ENCODE measurements around the gene OTUD1.
"Not testable (repeated sequence)": the region's sequence is repeated elsewhere in the genome, so short reads cannot be mapped to it uniquely, and the experiment has no call there.

The OTUD1 gene, protein sequence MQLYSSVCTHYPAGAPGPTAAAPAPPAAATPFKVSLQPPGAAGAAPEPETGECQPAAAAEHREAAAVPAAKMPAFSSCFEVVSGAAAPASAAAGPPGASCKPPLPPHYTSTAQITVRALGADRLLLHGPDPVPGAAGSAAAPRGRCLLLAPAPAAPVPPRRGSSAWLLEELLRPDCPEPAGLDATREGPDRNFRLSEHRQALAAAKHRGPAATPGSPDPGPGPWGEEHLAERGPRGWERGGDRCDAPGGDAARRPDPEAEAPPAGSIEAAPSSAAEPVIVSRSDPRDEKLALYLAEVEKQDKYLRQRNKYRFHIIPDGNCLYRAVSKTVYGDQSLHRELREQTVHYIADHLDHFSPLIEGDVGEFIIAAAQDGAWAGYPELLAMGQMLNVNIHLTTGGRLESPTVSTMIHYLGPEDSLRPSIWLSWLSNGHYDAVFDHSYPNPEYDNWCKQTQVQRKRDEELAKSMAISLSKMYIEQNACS

DNA sequence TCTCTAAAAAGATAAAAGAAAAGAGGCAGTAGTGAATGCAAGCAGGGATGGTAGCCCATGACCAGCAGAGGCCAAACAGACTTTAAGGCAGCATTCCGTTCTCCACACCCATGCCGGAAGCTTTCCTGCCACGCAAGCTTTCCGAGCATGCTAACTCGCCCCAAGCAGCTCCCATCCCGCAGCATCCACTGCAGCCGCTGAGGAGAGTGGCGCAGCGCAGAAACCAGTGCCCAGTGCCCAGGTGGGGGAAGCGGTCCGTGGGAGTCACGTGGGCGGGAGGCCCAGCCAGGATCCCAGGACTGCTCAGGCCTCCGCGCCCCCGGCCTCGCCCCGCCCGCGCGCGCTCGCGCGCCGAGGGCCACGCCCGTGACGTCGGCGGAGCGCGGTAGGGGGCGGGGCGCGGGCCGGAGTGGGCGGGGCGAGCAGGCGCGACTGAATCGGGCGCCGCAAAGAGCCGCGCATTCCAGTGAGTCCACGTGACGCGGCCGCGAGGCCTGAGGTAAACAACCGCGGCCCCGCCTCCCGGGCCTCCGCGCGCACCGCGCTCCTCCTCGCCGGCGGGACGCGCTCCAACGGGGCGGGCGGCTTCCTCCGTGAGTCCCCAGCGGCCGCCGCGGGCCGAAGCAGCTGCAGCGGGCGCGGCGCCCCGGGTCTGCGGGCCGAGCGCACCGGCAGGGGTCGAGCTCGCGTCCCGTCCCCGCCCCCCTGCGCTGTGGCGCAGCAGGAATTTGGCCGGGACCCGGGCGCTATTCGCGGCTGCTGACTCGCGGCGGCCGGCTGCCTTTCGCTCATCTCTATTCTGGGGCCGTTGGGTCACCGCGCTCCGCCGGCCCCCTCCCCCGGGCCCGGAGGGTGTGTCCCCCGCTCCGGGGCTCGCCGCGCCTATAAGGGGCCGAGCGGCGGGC is at the start of gene OTUD1:
Gene OTUD1, plus strand, starts transcription at position 529 of the 905 bp plus-strand sequence. CDS start 383 bp downstream, outside the sequence.
- H3K27ac ChIP-seq: peak within 1 kb of the TSS; percentile 44; the same call in 1 of the 2 replicates

GRCh38 chr10:23390408-23390807 is 48.5 kb upstream of the OTUD1 start:
- H3K4me3 ChIP-seq (ENCODE audit: low read depth, low read length); DNase-seq; H3K36me3 ChIP-seq; H3K27me3 ChIP-seq (ENCODE audit: insufficient read depth, low read depth, severe bottlenecking); H3K9me3 ChIP-seq (ENCODE audit: severe bottlenecking); H3K27ac ChIP-seq: not testable (repeated sequence)

More for the DNA sequence above, at the start of gene OTUD1:
- H3K36me3 ChIP-seq: no peaks in the 10 kb centered on the region
- H3K9me3 ChIP-seq (ENCODE audit: severe bottlenecking): no peaks in the 10 kb centered on the region
- H3K27me3 ChIP-seq (ENCODE audit: insufficient read depth, low read depth, severe bottlenecking): no peaks in the 10 kb centered on the region
- TF ChIP-seq, protein P1, sequence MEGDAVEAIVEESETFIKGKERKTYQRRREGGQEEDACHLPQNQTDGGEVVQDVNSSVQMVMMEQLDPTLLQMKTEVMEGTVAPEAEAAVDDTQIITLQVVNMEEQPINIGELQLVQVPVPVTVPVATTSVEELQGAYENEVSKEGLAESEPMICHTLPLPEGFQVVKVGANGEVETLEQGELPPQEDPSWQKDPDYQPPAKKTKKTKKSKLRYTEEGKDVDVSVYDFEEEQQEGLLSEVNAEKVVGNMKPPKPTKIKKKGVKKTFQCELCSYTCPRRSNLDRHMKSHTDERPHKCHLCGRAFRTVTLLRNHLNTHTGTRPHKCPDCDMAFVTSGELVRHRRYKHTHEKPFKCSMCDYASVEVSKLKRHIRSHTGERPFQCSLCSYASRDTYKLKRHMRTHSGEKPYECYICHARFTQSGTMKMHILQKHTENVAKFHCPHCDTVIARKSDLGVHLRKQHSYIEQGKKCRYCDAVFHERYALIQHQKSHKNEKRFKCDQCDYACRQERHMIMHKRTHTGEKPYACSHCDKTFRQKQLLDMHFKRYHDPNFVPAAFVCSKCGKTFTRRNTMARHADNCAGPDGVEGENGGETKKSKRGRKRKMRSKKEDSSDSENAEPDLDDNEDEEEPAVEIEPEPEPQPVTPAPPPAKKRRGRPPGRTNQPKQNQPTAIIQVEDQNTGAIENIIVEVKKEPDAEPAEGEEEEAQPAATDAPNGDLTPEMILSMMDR (IDR thresholded peaks at IDR 0.05; ENCODE audit: low read depth, low read length): no peak
- peak within 1 kb of the TSS; percentile 60 for H3K4me3 ChIP-seq (ENCODE audit: low read depth, low read length)
- DNase-seq: peak; percentile 78

DNA sequence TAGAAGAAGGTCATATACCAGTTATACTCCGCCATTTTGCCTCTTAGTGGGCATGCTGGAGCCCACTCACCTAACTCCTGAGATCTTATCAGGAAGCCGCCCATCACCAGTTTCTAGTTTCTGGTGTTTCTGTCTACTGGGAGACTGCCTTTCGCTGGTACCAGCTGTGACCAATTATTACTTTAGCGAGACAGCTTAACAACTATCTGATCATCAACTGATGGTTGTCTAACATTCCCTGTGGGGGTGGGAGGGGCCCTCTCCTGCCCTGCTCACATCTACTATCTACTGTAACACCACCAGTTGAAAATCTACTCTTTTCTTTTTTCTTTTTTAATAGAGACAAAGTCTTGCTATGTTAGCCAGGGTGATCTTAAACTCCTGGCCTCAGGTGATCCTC is 48.1 kb upstream of the OTUD1 start:
- Histone ChIP-seq H3K27me3 (ENCODE audit: insufficient read depth, low read depth, severe bottlenecking) (no peaks in the 10 kb centered on the region), H3K9me3 (ENCODE audit: severe bottlenecking) (no peaks in the 10 kb centered on the region), H3K4me3 (ENCODE audit: low read depth, low read length) (no peak overlapping the region), H3K36me3 (no peaks in the 10 kb centered on the region), H3K27ac (no peak overlapping the region)
- no peak for DNase-seq
- TF ChIP-seq, protein P1 (IDR thresholded peaks at IDR 0.05; ENCODE audit: low read depth, low read length): no peak

DNA sequence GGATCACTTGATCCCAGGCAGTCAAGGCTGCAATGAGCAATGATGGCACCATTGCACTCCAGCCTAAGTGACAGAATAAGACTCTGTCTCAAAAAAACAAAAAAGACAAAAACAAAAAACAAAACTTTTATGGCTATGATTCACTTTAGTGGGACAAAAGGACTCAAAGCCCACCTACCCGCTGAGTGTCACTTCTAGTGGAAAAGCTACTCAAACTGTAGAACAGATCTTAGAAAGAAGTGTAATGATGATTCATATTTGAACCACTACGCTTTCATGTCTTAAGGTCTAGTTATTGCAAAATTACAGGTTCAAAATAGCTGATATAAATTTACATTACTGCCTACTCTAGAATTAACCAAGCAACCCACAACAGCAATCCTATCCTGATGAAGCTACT is 47.1 kb upstream of the OTUD1 start:
- TF ChIP-seq, protein P1 (IDR thresholded peaks at IDR 0.05; ENCODE audit: low read depth, low read length): no peak
- H3K9me3 ChIP-seq (ENCODE audit: severe bottlenecking): no peaks in the 10 kb centered on the region
- H3K4me3 ChIP-seq (ENCODE audit: low read depth, low read length): no peak overlapping the region
- no peak for DNase-seq
- no peaks in the 10 kb centered on the region for H3K36me3 ChIP-seq
- no peak overlapping the region for H3K27ac ChIP-seq
- no peaks in the 10 kb centered on the region for H3K27me3 ChIP-seq (ENCODE audit: insufficient read depth, low read depth, severe bottlenecking)

GRCh38 chr10:23395017-23395416 is 43.9 kb upstream of the OTUD1 start:
- Histone ChIP-seq H3K9me3 (ENCODE audit: severe bottlenecking) (no peaks in the 10 kb centered on the region), H3K27me3 (ENCODE audit: insufficient read depth, low read depth, severe bottlenecking) (no peaks in the 10 kb centered on the region), H3K27ac (no peak overlapping the region), H3K36me3 (no peaks in the 10 kb centered on the region), H3K4me3 (ENCODE audit: low read depth, low read length) (no peak overlapping the region)
- TF ChIP-seq, protein P1 (IDR thresholded peaks at IDR 0.05; ENCODE audit: low read depth, low read length): no peak
- DNase-seq: no peak

- DNase-seq: no peak
- no peaks in the 10 kb centered on the region for H3K27me3 ChIP-seq (ENCODE audit: insufficient read depth, low read depth, severe bottlenecking)
- H3K4me3 ChIP-seq (ENCODE audit: low read depth, low read length): no peak overlapping the region
- H3K9me3 ChIP-seq (ENCODE audit: severe bottlenecking): no peaks in the 10 kb centered on the region
- no peaks in the 10 kb centered on the region for H3K36me3 ChIP-seq
- H3K27ac ChIP-seq: no peak overlapping the region
- TF ChIP-seq, protein P1 (IDR thresholded peaks at IDR 0.05; ENCODE audit: low read depth, low read length): no peak
Measured at GRCh38 chr10:23396695-23397094, 42.2 kb upstream of the OTUD1 start.

All from WERI-Rb-1 (cell line).